Activated naive CD4-positive, alpha-beta T cell (primary cell): ENCODE data around the gene KIAA0513.
"Not testable (repeated sequence)": the region's sequence is repeated elsewhere in the genome, so short reads cannot be mapped to it uniquely, and the experiment has no call there.

Experiments
- DNase-seq, 4 experiments: peaks; one replicate each; lab custom pipeline; 2025; lab: John Stamatoyannopoulos, UW

KIAA0513 gene

DNA sequence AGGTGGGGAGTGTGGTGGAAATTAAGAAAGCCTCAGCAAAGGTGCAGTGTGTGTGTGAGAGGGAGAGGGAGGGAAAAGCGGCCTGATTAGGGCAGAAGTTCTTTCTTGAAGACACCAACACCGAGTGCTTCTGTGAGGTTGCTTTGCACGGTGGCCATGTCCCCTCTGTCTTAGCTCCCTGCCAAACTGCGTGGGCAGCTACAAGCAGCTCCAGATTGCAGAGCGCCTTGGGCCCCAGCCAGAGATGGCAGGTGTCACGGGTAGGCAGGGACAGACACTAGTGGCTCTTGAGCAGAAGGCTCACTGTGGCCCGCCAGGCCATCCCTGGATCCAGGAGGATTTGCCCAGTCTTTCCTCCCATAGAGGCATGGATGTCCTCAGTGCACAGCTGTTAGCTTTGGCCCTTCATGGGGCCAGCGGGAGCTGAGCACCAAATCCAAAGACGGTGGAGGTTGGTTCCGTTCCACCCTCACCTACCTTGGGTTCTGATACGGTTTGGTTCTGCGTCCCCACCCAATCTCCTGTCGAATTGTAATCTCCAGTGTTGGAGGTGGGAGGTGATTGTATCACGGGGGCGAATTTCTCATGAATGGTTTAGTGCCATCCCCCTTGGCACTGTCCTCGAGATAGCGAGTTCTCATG lies 21.4 kb downstream of the KIAA0513 start:
- no peak for DNase-seq

GRCh38 chr16:85049706-85050305 lies 22.2 kb downstream of the KIAA0513 start:
- no peak for DNase-seq

DNA sequence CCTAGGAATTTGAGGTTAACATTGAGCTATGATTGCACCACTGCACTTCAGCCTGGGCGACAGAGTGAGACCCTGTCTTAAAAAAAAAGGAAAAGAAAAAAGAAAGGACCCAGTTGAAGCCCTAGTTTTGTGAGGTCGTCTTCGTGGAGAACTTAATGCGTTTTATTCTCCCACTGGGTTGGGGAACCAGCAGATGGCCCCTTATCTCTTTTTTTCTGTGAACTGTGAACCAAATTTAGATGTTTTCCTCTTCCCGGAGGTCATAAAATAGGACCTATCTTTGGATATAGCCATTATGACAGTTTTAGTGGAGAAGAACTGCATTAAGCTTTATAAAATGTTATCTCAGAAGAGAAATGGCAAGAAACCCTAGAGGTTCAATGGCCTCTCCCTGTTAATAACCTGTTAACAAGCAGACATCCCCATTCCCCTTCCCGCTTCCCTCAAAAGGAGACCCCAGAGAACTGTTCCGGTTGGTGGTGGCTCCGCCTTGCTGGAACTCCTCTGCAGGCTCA lies 23.5 kb downstream of the KIAA0513 start:
- no peak for DNase-seq

DNA sequence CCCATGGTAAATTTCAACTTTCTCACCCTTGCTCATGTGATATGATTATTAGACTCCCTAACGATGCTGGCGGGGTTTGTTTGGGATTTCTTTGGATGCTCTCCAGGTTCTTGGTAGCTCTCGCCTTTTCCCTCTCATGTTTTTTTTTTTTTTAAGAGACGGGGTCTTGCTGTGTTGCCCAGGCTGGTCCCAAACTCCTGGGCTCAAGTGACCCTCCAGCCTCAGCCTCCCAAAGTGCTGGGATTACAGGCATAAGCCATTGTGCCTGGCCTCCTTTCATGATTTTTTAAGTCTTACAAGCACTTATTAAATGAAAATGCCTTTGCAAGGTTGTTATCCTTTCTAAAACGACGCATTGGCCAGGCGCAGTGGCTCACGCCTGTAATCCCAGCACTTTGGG lies 24.1 kb downstream of the KIAA0513 start:
- no peak for DNase-seq

DNA sequence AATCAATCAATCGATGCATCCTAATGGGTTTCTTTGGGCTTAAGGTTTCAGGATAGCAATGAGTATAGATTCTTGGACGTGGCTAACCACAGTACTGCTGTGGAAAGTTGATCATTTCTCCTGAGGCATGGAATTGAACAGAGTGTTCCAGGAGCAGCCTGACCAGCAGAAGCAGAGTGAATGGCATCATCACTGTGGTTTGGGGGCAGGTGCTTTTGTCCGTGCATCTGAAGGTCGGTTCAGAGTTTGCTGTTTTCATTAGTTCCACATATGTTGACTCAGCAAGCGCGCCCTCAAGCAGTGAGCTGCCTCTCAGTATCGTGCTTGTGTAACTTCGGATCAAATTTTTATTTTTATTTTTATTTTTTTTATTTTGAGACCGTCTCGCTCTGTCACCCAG lies 24.9 kb downstream of the KIAA0513 start:
- no peak for DNase-seq

- not testable (repeated sequence) for DNase-seq
Observed at GRCh38 chr16:85054321-85054720, 26.7 kb downstream of the KIAA0513 start.

- no peak for DNase-seq
Observed at GRCh38 chr16:85054948-85055492, 27.4 kb downstream of the KIAA0513 start.

DNA sequence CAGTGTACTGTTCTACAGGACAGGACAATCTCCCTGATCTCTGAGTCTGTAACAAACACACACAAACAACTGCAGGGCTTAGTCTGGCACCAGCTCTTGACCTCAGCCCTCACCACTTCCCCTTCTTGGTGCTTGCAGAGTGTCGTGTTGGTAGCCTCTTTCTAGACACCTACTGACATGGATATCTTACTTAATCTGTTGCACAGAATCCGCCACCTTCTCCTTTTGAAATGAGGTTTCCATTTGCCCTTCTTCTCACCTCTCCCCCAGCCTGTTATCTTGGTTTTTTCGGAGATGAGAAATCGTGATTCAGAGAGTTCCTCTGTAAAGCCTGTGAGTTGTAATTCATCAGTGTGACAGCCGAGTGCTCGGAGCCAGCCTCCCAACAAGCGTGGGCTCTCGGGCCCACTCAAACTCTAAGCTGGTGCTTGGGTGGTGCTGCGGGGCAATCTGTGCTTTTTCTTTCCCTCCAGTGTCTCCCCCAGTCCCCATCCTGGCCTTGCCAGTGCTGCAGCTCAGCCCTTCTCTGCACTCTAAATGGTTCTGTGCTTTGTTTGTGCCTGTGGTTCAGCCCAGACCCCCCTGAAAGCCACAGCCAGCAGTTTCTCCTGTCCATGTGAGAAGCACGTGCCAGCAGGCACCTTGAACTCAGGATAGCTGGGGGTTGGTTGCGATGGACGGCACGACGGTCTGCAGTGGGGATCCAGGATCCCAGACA lies 28.1 kb downstream of the KIAA0513 start:
- DNase-seq, result peak in 1 of 4 experiments; percentile 20

DNA sequence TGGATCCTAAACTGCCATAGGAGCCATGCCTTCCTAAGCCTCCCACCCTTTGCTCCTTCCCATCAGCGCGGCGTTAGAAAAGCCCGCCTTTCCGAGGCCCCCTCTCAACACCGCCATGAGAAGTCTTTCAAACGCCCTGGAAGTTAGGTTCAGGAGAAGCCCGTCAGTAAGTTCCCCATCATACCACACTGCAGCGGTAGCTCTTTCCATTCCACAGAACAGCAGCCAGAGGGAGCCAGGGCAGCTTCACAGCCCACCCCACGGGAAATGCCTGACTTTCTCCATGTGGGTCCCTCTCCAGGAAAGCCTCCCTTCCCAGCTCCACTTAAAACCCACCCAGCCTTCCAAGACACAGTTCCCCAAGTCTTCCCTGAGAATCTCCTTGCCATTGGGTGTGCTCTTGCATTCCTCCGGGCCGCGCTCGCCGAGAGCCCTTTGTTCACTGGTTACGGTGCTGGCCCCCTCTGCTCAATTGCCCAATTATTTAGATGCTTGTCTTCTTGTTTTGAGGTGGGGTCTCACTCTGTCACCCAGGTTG lies 28.7 kb downstream of the KIAA0513 start:
- no peak for DNase-seq

- no peak for DNase-seq
Observed at GRCh38 chr16:85057212-85057889, 29.8 kb downstream of the KIAA0513 start.

- DNase-seq, result no peak
Observed at GRCh38 chr16:85057948-85058347, 30.4 kb downstream of the KIAA0513 start.

DNA sequence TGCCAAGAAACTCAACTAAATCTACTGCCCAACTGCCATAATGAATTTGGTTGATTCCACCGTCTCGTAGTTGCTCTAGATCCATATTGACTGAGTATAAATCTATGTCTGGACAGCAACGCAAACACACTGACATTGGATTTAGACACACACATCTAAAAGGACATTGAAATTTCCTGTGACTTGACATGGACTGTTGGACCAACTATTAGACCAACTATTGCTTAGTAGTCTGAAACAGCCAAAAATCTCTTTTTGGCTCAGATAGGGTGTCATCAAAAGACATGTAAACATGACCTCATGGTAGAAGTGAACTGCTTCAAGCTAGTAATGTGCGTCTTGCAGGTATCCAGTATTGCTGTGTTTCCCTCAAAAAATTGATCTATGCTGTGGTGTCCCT lies 31.3 kb downstream of the KIAA0513 start:
- DNase-seq, result no peak

DNA sequence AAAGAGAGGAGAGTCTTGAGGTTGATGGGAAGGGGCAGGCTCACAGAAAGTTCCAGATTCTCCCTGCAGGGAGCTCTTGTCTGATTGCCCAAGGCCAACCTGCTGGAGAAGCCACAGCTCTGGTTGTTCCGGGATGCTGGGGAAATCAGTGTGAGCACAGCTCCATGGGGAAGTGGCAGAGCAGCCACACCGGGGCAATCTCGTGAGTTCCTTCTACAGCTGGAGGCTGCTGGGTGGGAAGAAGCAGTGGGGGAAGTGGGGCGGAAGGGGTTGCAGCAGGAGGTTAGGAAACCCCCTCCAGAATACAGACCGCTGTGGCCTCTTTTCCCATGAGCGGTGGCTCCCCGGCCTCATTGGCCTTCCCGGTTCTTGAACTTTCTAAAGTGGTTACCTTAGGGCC lies 34.0 kb downstream of the KIAA0513 start:
- no peak for DNase-seq

- DNase-seq, result no peak
Observed at GRCh38 chr16:85062323-85062722, 34.7 kb downstream of the KIAA0513 start.

DNA sequence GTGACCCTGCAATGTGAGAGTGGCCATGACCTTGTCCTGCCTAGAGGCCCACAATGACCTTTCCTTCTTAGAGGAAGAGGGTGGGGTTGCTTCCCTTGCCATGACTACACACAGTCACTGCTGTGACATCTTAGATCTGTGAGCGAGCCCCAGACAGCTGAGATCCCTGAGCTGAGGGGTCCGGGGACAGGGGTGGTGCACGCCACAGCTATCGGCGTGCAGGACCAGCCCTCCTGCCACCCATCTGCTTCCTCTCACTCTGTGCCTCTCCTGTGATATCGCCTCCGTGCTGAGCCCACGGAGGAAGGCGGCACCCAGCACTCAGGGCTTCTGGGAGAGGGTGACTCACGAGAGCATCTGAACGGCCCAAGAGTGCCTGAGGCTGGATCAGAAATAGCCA lies 35.2 kb downstream of the KIAA0513 start:
- DNase-seq, result no peak

DNA sequence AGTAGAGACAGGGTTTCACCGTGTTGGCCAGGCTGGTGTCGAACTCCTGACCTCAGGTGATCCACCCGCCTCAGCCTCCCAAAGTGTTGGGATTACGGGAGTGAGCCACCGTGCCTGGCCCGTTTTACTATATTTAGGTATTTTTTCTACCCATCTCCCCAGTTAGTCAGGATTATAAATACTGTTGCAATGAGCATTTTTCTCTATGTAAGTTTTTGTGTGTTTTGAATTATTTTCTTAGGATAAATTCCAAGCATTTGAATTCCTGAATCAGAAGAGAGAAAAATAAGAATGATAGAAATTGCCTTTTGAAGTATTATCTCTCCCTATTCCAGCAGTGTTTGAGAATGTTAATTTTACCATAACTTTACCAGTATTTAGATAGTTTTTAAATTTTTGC lies 36.6 kb downstream of the KIAA0513 start:
- DNase-seq, result no peak

GRCh38 chr16:85065099-85065498 lies 37.5 kb downstream of the KIAA0513 start:
- DNase-seq, result no peak

- DNase-seq, result no peak
Observed at GRCh38 chr16:85066346-85066885, 38.8 kb downstream of the KIAA0513 start.

- no peak for DNase-seq
Observed at GRCh38 chr16:85067024-85067423, 39.4 kb downstream of the KIAA0513 start.

DNA sequence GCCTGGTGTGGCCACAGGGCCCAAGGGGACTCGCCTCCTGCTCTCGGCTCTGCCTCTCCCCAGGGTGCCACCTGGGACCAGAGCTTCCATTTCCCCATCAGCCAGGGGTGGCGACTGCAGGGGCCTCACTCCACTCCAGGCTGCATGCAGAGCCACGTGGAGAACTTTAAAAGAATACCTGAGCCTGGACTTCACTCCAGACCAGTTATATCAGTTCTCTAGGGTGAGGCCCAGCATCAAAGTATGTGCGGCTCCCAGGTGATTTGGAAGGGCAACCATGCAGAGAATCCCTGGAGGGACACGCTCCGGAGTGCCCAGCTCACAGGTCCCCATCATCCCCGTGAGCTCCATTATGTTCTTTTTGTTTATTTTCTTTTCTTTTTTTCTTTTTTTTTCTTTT lies 39.8 kb downstream of the KIAA0513 start:
- DNase-seq, result no peak

DNA sequence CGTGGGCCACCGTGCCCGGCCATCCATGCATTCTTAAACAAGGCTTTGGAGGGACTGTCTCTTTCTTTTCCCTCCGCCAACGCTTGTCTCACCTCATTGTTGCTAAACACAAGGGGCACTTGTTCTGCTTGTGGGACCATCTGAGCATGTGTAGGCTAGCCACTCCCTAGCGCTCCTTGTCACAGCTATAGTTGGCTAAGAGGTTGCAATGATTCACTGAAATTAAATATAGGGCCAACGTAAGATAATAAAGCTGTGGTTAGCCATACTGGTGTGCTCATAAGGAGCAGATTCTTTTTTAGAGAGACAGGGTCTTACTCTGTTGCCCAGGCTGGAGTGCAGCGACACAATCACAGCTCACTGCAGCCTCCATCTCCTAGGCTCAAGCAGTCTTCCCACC lies 41.2 kb downstream of the KIAA0513 start:
- DNase-seq, result no peak

GRCh38 chr16:85069171-85069570 lies 41.6 kb downstream of the KIAA0513 start:
- DNase-seq, result no peak
